K562 (cell line): Measurements from ENCODE around the gene RELL2. TPM values are rescaled to one million over a fixed set of nuclear protein-coding genes. Genes with fewer than 3 reads are reported as not detected.

Experiments
- BMI1 ChIP-seq: fragments of 150-350 bp; IDR thresholded peaks from 2 replicates; pipeline ENCODE4 v1.6.1; 2014; ENCODE audit warnings: low read length
- C11orf30 ChIP-seq: fragments of 450-650 bp; IDR thresholded peaks from 2 replicates; pipeline ENCODE4 v1.6.1; 2016; ENCODE audit warnings: low read depth, mild to moderate bottlenecking
- CBX2 ChIP-seq: fragments of 200-600 bp; sonication (generic); IDR thresholded peaks from one replicate; pipeline ENCODE4 v1.6.1; 2012; ENCODE audit warnings: mild to moderate bottlenecking, low read length, inconsistent platforms; ENCODE audit not compliant: insufficient read depth, poor library complexity, severe bottlenecking
- CCNT2 ChIP-seq: IDR thresholded peaks from 2 replicates; pipeline ENCODE4 v1.6.1; 2011; ENCODE audit warnings: borderline replicate concordance, low read depth, mild to moderate bottlenecking, moderate library complexity, mixed read lengths, low read length; ENCODE audit not compliant: insufficient read length; ENCODE audit errors: extremely low read depth
- CEBPB ChIP-seq: fragments of 450-650 bp; IDR thresholded peaks from 2 replicates; pipeline ENCODE4 v1.6.1; 2016; ENCODE audit warnings: missing genetic modification characterization, missing compliant biosample characterization
- HNRNPK ChIP-seq: fragments of 200-400 bp; formaldehyde crosslinking; IDR thresholded peaks from one replicate; pipeline ENCODE4 v1.6.1; 2018; ENCODE audit warnings: mild to moderate bottlenecking, low read depth, low read length; ENCODE audit not compliant: poor library complexity, severe bottlenecking
- HNRNPUL1 ChIP-seq: fragments of 200-400 bp; formaldehyde crosslinking; IDR thresholded peaks from 2 replicates; pipeline ENCODE4 v1.6.1; 2017; ENCODE audit warnings: low read length
- MAFF ChIP-seq: IDR thresholded peaks from 2 replicates; pipeline ENCODE4 v1.6.1; 2012; ENCODE audit warnings: low read length, improper control_type of control experiment
- MIER1 ChIP-seq: fragments of 450-650 bp; IDR thresholded peaks from 2 replicates; pipeline ENCODE4 v1.6.1; 2016; ENCODE audit warnings: antibody characterized with exemption, mild to moderate bottlenecking, low read depth
- NR1H2 ChIP-seq: sonication (generic); formaldehyde crosslinking; IDR thresholded peaks from 2 replicates; pipeline ENCODE4 v1.4.0; 2020; ENCODE audit warnings: mild to moderate bottlenecking, missing genetic modification reagents
- PCBP2 ChIP-seq: fragments of 200-400 bp; formaldehyde crosslinking; IDR thresholded peaks from 2 replicates; pipeline ENCODE4 v1.6.1; 2018; ENCODE audit warnings: low read length, low read depth, mild to moderate bottlenecking, moderate library complexity; ENCODE audit not compliant: poor library complexity, severe bottlenecking
- POLR2H ChIP-seq: IDR thresholded peaks from 2 replicates; pipeline ENCODE4 v1.6.1; 2016; ENCODE audit warnings: missing genetic modification characterization, low read depth, mild to moderate bottlenecking, control low read depth, missing compliant biosample characterization, moderate library complexity
- STAT5A ChIP-seq: IDR thresholded peaks from 2 replicates; pipeline ENCODE4 v1.6.1; 2012; ENCODE audit warnings: low read length, inconsistent platforms, borderline replicate concordance
- TAF9B ChIP-seq: fragments of 450-650 bp; IDR thresholded peaks from 2 replicates; pipeline ENCODE4 v1.6.1; 2018; ENCODE audit warnings: mild to moderate bottlenecking; ENCODE audit not compliant: partially characterized antibody
- TARDBP ChIP-seq: fragments of 450-650 bp; IDR thresholded peaks from 2 replicates; pipeline ENCODE4 v1.6.1; 2016
- TOE1 ChIP-seq, 2 experiments: fragments of 450-650 bp in 1 of 2; sonication (generic) in 1 of 2; formaldehyde crosslinking in 1 of 2; IDR thresholded peaks; 2 replicates each; pipeline versions ENCODE4 v1.7.1 to v1.8.0; 2016 to 2022; ENCODE audit warnings: borderline replicate concordance in 2 of 2, mild to moderate bottlenecking in 2 of 2, antibody characterized with exemption in 1 of 2, inconsistent platforms in 1 of 2, low read depth in 1 of 2, missing genetic modification reagents in 1 of 2, moderate library complexity in 1 of 2
- YBX1 ChIP-seq: fragments of 450-650 bp; IDR thresholded peaks from 2 replicates; pipeline ENCODE4 v1.7.1; 2016; ENCODE audit warnings: mild to moderate bottlenecking
- ZNF444 ChIP-seq: fragments of 250-450 bp; sonication (Bioruptor Pico); IDR thresholded peaks from 2 replicates; pipeline ENCODE4 v1.4.0; 2020; ENCODE audit warnings: mild to moderate bottlenecking, moderate library complexity
- polyA plus RNA-seq, 8 experiments: library from polyadenylated mRNA; depleted of rRNA in 4 of 8; stranded (reverse) in 5 of 8; unstranded in 3 of 8; fragments of >200 nt; fragmentation: Nextera tagmentation in 2 of 8; fragmentation: Illumina TruSeq in 1 of 8; extraction: Ambion mirVana in 2 of 8; extraction: Trizol in 1 of 8; gene quantifications; 2 replicates each; pipeline versions ENCODE4 v1.2.1 to v1.2.3, GENCODE V29; 2011 to 2014; ENCODE audit warnings: inconsistent platforms in 1 of 8, missing spikeins in 1 of 8
- total RNA-seq, 7 experiments: library from RNA; depleted of rRNA in 6 of 7; stranded (reverse); fragments of >200 nt in 6 of 7; fragmentation: Illumina TruSeq in 2 of 7; extraction: Trizol in 2 of 7; gene quantifications; 2 replicates each; pipeline versions ENCODE4 v1.2.1 to v1.2.3, GENCODE V29; 2011 to 2021; ENCODE audit warnings: low replicate concordance in 1 of 7
- TF ChIP-seq, protein P1 (sequence below): fragments of 450-650 bp; IDR thresholded peaks from 2 replicates; pipeline ENCODE4 v1.6.1; 2018; ENCODE audit warnings: mild to moderate bottlenecking, low read depth; ENCODE audit not compliant: partially characterized antibody
- TF ChIP-seq, protein P2 (sequence below): fragments of 250-450 bp; sonication (Bioruptor Pico); IDR thresholded peaks from 2 replicates; pipeline ENCODE4 v1.8.0; 2021; ENCODE audit warnings: moderate library complexity, mild to moderate bottlenecking, inconsistent platforms
- TF ChIP-seq, protein P3 (sequence below): fragments of 200-800 bp; sonication (Bioruptor generic); IDR thresholded peaks from 2 replicates; pipeline ENCODE4 v1.6.1; 2017; ENCODE audit warnings: missing genetic modification characterization, missing compliant biosample characterization

Gene RELL2
- total and polyA plus RNA-seq, 9 of the 15 experiments (the other 6 are each of a cell fraction or from before 2014, with no cell fraction given): 0.06 to 36.0 (median 14.3) TPM

DNA sequence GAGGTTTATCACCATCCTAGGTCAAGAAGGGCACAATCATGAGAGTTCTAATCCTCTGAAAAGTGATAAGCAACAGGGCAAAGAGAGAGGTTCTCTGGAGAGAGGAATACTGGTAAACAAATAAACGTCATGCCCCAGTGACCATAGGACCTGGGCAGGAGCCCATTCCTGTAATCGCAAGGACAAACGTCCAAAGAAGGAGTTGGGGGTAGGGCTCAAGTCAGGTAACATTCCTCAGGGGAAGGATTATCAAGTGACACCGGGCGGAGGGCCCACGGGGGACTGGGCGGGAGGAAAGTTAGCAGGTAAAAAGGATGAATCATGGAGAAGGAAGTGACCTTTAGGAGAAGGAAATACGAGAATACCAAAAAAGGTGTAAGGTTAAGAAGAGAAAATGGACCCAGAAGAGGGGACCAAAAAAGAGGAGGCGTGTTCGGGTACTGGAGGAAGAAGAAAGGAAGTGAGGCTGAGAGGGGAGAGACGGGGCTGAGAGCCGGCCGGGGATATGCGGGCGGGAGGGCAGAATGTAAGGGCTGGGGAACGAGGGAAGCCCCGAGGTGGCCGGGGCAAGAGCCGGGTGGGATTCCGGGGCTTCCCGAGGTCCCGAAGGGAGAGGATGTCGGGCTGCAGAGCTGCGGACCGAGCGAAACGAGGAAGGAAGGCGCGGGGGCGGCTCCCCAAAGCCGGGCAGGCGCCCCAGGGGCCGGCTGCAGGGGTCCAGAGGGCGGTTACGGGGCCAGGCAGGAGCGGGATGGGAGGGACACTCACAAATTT is 18.6 kb upstream of the RELL2 start (continued):
- TF ChIP-seq, protein P1, sequence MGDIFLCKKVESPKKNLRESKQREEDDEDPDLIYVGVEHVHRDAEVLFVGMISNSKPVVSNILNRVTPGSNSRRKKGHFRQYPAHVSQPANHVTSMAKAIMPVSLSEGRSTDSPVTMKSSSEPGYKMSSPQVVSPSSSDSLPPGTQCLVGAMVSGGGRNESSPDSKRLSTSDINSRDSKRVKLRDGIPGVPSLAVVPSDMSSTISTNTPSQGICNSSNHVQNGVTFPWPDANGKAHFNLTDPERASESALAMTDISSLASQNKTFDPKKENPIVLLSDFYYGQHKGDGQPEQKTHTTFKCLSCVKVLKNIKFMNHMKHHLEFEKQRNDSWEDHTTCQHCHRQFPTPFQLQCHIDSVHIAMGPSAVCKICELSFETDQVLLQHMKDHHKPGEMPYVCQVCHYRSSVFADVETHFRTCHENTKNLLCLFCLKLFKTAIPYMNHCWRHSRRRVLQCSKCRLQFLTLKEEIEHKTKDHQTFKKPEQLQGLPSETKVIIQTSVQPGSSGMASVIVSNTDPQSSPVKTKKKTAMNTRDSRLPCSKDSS: no peak
- TF ChIP-seq POLR2H (tag): no peak
- TF ChIP-seq, protein P2, sequence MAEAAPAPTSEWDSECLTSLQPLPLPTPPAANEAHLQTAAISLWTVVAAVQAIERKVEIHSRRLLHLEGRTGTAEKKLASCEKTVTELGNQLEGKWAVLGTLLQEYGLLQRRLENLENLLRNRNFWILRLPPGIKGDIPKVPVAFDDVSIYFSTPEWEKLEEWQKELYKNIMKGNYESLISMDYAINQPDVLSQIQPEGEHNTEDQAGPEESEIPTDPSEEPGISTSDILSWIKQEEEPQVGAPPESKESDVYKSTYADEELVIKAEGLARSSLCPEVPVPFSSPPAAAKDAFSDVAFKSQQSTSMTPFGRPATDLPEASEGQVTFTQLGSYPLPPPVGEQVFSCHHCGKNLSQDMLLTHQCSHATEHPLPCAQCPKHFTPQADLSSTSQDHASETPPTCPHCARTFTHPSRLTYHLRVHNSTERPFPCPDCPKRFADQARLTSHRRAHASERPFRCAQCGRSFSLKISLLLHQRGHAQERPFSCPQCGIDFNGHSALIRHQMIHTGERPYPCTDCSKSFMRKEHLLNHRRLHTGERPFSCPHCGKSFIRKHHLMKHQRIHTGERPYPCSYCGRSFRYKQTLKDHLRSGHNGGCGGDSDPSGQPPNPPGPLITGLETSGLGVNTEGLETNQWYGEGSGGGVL (CRISPR knock-in tag): no peak
- no peak for TF ChIP-seq ZNF444
- TF ChIP-seq C11orf30: peak; percentile 76
- TF ChIP-seq, protein P3, sequence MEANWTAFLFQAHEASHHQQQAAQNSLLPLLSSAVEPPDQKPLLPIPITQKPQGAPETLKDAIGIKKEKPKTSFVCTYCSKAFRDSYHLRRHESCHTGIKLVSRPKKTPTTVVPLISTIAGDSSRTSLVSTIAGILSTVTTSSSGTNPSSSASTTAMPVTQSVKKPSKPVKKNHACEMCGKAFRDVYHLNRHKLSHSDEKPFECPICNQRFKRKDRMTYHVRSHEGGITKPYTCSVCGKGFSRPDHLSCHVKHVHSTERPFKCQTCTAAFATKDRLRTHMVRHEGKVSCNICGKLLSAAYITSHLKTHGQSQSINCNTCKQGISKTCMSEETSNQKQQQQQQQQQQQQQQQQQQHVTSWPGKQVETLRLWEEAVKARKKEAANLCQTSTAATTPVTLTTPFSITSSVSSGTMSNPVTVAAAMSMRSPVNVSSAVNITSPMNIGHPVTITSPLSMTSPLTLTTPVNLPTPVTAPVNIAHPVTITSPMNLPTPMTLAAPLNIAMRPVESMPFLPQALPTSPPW (CRISPR knock-in tag): no peak
- TF ChIP-seq YBX1: no peak
- no peak for TF ChIP-seq HNRNPUL1
- TF ChIP-seq BMI1: no peak
- TF ChIP-seq TARDBP: no peak
- TF ChIP-seq TAF9B: no peak
- TF ChIP-seq CCNT2: no peak
- TF ChIP-seq PCBP2: no peak
- no peak for TF ChIP-seq STAT5A
- TF ChIP-seq MAFF: no peak
- peak; percentile 65; the same call in 1 of the 2 replicates for TF ChIP-seq TOE1 (IDR thresholded peaks at IDR 0.05; ENCODE audit: borderline replicate concordance)
- TF ChIP-seq TOE1 (CRISPR knock-in tag; IDR thresholded peaks at IDR 0.05; ENCODE audit: borderline replicate concordance, low read depth): no peak
- no peak for TF ChIP-seq CBX2
- no peak for TF ChIP-seq CEBPB (tag)
- TF ChIP-seq NR1H2 (CRISPR knock-in tag): no peak
- TF ChIP-seq HNRNPK: no peak
- no peak for TF ChIP-seq MIER1
